ENCODE data around the gene RBBP6. TPM values are rescaled to one million over a fixed set of nuclear protein-coding genes. Genes with fewer than 3 reads are reported as not detected.
"Not testable (repeated sequence)": the region's sequence is repeated elsewhere in the genome, so short reads cannot be mapped to it uniquely, and the experiment has no call there.

RBBP6 gene
- total and polyA plus RNA-seq, 2 donors (not counting 3 experiments of a cell fraction or from before 2014, with no cell fraction given), result 16.8 to 52.1 TPM

- no TSS peak for BruUV-seq (replicated peaks)
- Histone ChIP-seq H3K27me3 (ENCODE audit: control insufficient read depth in 2 of 2, insufficient read depth in 2 of 2, low read length in 2 of 2) (no peaks in the 10 kb centered on the region), H3K4me2 (ENCODE audit: insufficient read depth, low read length) (no peak overlapping the region), H3K27ac (ENCODE audit: insufficient read depth, low read depth, low read length) (no peak overlapping the region), H3K9me3 (replicated peaks; ENCODE audit: control insufficient read depth, insufficient read depth, low read length) (no peaks in the 10 kb centered on the region), H3K36me3 (ENCODE audit: control insufficient read depth in 2 of 2, extremely low read depth in 1 of 2, insufficient read depth in 2 of 2, low read length in 2 of 2) (peaks cover 20 to 31% of the 10 kb centered on the region in 2 experiments), H3K4me3 (replicated peaks in 1 of 3; ENCODE audit: insufficient read depth in 1 of 3, low read depth in 1 of 3, low read length in 3 of 3) (no peak overlapping the region), H3K79me2 (ENCODE audit: control insufficient read depth, insufficient read depth, low read length) (no peaks in the 10 kb centered on the region), H4K20me1 (replicated peaks; ENCODE audit: control insufficient read depth, extremely low read depth, insufficient read depth, low read length) (no peaks in the 10 kb centered on the region), H3K9me1 (replicated peaks; ENCODE audit: control insufficient read depth, extremely low read depth, insufficient read depth, low read length) (no peaks in the 10 kb centered on the region), H3K4me1 (ENCODE audit: control insufficient read depth, extremely low read depth, insufficient read depth, low read length) (peaks cover 9% of the 10 kb centered on the region), H3K9ac (replicated peaks; ENCODE audit: extremely low read depth, insufficient read depth, low read length) (no peak overlapping the region), H2AFZ (ENCODE audit: low read depth, low read length) (no peak overlapping the region)
- ChIA-PET CTCF (no interaction called here), POLR2A (no interaction called here)
- TF ChIP-seq, protein P1, sequence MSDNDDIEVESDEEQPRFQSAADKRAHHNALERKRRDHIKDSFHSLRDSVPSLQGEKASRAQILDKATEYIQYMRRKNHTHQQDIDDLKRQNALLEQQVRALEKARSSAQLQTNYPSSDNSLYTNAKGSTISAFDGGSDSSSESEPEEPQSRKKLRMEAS (IDR thresholded peaks at IDR 0.05; ENCODE audit: insufficient read depth, insufficient read length), result no peak
- no peak for TF ChIP-seq GATA2 (IDR thresholded peaks at IDR 0.05; ENCODE audit: insufficient read depth, insufficient read length, low read depth, low read length)
- TF ChIP-seq, protein P2, sequence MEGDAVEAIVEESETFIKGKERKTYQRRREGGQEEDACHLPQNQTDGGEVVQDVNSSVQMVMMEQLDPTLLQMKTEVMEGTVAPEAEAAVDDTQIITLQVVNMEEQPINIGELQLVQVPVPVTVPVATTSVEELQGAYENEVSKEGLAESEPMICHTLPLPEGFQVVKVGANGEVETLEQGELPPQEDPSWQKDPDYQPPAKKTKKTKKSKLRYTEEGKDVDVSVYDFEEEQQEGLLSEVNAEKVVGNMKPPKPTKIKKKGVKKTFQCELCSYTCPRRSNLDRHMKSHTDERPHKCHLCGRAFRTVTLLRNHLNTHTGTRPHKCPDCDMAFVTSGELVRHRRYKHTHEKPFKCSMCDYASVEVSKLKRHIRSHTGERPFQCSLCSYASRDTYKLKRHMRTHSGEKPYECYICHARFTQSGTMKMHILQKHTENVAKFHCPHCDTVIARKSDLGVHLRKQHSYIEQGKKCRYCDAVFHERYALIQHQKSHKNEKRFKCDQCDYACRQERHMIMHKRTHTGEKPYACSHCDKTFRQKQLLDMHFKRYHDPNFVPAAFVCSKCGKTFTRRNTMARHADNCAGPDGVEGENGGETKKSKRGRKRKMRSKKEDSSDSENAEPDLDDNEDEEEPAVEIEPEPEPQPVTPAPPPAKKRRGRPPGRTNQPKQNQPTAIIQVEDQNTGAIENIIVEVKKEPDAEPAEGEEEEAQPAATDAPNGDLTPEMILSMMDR (IDR thresholded peaks at IDR 0.05; ENCODE audit: extremely low read depth in 1 of 2, insufficient read depth in 1 of 2, low read depth in 1 of 2, low read length in 2 of 2), result no peak
- no peak for TF ChIP-seq MYC (IDR thresholded peaks at IDR 0.05; ENCODE audit: low read depth, low read length)
- TF ChIP-seq EZH2 (IDR thresholded peaks at IDR 0.05; ENCODE audit: borderline replicate concordance, low read depth, low read length, severe bottlenecking), result no peak
- intact Hi-C loops (cut with micrococcal nuclease), result no loop called here
- dilution Hi-C loops (cut with MboI; ENCODE audit: extremely low pct_ligation_motif_present, low sequenced_read_pairs), result no loop called here
- DNase-seq (ENCODE audit: low read depth, low spot score) (no peak), FAIRE-seq (no peak)
These were observed 33.8 kb downstream of the RBBP6 start for GRCh38 chr16:24573141-24573540.

- H4K20me1 ChIP-seq (replicated peaks; ENCODE audit: control insufficient read depth, extremely low read depth, insufficient read depth, low read length); POLR2A ChIA-PET; H3K4me3 ChIP-seq (replicated peaks in 1 of 3; ENCODE audit: insufficient read depth in 1 of 3, low read depth in 1 of 3, low read length in 3 of 3); H3K9me1 ChIP-seq (replicated peaks; ENCODE audit: control insufficient read depth, extremely low read depth, insufficient read depth, low read length); H3K9me3 ChIP-seq (replicated peaks; ENCODE audit: control insufficient read depth, insufficient read depth, low read length); BruUV-seq (replicated peaks); FAIRE-seq; H3K4me1 ChIP-seq (ENCODE audit: control insufficient read depth, extremely low read depth, insufficient read depth, low read length); H3K4me2 ChIP-seq (ENCODE audit: insufficient read depth, low read length); H3K9ac ChIP-seq (replicated peaks; ENCODE audit: extremely low read depth, insufficient read depth, low read length); dilution Hi-C loops (cut with MboI; ENCODE audit: extremely low pct_ligation_motif_present, low sequenced_read_pairs); H2AFZ ChIP-seq (ENCODE audit: low read depth, low read length); H3K27ac ChIP-seq (ENCODE audit: insufficient read depth, low read depth, low read length); H3K27me3 ChIP-seq (ENCODE audit: control insufficient read depth in 2 of 2, insufficient read depth in 2 of 2, low read length in 2 of 2); DNase-seq (ENCODE audit: low read depth, low spot score); H3K79me2 ChIP-seq (ENCODE audit: control insufficient read depth, insufficient read depth, low read length); CTCF ChIA-PET: not testable (repeated sequence)
- intact Hi-C loops (cut with micrococcal nuclease), result loop anchor here (5.0 kb wide), 1 partner anchor 73 kb away; no protein-coding TSS in a partner anchor
- peaks cover 14 to 16% of the 10 kb centered on the region in 2 experiments for H3K36me3 ChIP-seq (ENCODE audit: control insufficient read depth in 2 of 2, extremely low read depth in 1 of 2, insufficient read depth in 2 of 2, low read length in 2 of 2)
These were observed 35.4 kb downstream of the RBBP6 start for GRCh38 chr16:24574515-24575485.

- H3K9me3 ChIP-seq (replicated peaks; ENCODE audit: control insufficient read depth, insufficient read depth, low read length); H3K4me1 ChIP-seq (ENCODE audit: control insufficient read depth, extremely low read depth, insufficient read depth, low read length); FAIRE-seq; H3K4me3 ChIP-seq (replicated peaks in 1 of 3; ENCODE audit: insufficient read depth in 1 of 3, low read depth in 1 of 3, low read length in 3 of 3); H2AFZ ChIP-seq (ENCODE audit: low read depth, low read length); CTCF ChIA-PET; H3K27me3 ChIP-seq (ENCODE audit: control insufficient read depth in 2 of 2, insufficient read depth in 2 of 2, low read length in 2 of 2); DNase-seq (ENCODE audit: low read depth, low spot score); H3K9me1 ChIP-seq (replicated peaks; ENCODE audit: control insufficient read depth, extremely low read depth, insufficient read depth, low read length); H3K79me2 ChIP-seq (ENCODE audit: control insufficient read depth, insufficient read depth, low read length); dilution Hi-C loops (cut with MboI; ENCODE audit: extremely low pct_ligation_motif_present, low sequenced_read_pairs); BruUV-seq (replicated peaks); H3K27ac ChIP-seq (ENCODE audit: insufficient read depth, low read depth, low read length); H4K20me1 ChIP-seq (replicated peaks; ENCODE audit: control insufficient read depth, extremely low read depth, insufficient read depth, low read length); POLR2A ChIA-PET; H3K4me2 ChIP-seq (ENCODE audit: insufficient read depth, low read length); H3K9ac ChIP-seq (replicated peaks; ENCODE audit: extremely low read depth, insufficient read depth, low read length): not testable (repeated sequence)
- intact Hi-C loops (cut with micrococcal nuclease), result loop anchor here (2.0 to 5.0 kb wide), 3 partner anchors 72 to 125 kb away; no protein-coding TSS in a partner anchor
- peaks cover 9 to 11% of the 10 kb centered on the region in 2 experiments for H3K36me3 ChIP-seq (ENCODE audit: control insufficient read depth in 2 of 2, extremely low read depth in 1 of 2, insufficient read depth in 2 of 2, low read length in 2 of 2)
These were observed 36.4 kb downstream of the RBBP6 start for GRCh38 chr16:24575791-24576190.

All from endothelial cell of umbilical vein (primary cell).